HepG2 (cell line): Measurements from ENCODE around the gene IGF2BP3. TPM values are rescaled to one million over a fixed set of nuclear protein-coding genes. Genes with fewer than 3 reads are reported as not detected.
A peak's percentile ranks its signal among the peaks of the same experiment; 100 is the strongest.

Source experiments
- ATAC-seq: fragments of 200-7000 bp; cut with Tn5 transposase; 3 replicates; pipeline ENCODE4 v1.9.1; 2020; ENCODE audit warnings: mild to moderate bottlenecking, moderate library complexity
- BruUV-seq: library from RNA; stranded (reverse); fragments of 400-500 nt; replicated peaks from 2 replicates; lab custom pipeline; 2021; lab: Mats Ljungman, UMichigan
- CTCF ChIA-PET: fragments of 300-600 bp; formaldehyde crosslinking; extraction: SDS; loops from one replicate; lab custom pipeline; 2021; ENCODE audit warnings: low total read pairs, inconsistent platforms, low intra/inter-chr PET ratio; lab: Yijun Ruan, JAX
- POLR2A ChIA-PET: fragments of 350-600 bp; sonication (Branson Sonifier 250); formaldehyde crosslinking; loops from one replicate; lab custom pipeline; 2020; ENCODE audit warnings: antibody characterized with exemption, inconsistent platforms; lab: Yijun Ruan, JAX
- DNase-seq: peaks from one replicate; pipeline ENCODE4 v3.0.0-alpha.2; 2015; ENCODE audit warnings: low spot score
- FAIRE-seq: peaks from 3 replicates; lab custom pipeline; 2011; peaks lifted over from hg19 to GRCh38; lab: Jason Lieb, UNC
- H2AFZ ChIP-seq: one replicate; pipeline ENCODE4 v1.6.1; 2011; ENCODE audit warnings: low read length, inconsistent platforms
- H3K27ac ChIP-seq: fragments of 300-600 bp; 3 replicates; pipeline ENCODE4 v1.8.0; 2011; ENCODE audit warnings: mixed run types, mild to moderate bottlenecking, mixed read lengths, low read length, inconsistent platforms; ENCODE audit not compliant: insufficient read depth; ENCODE audit errors: extremely low read length
- H3K27me3 ChIP-seq, 2 experiments: fragments of 200-600 bp in 1 of 2; 2 replicates in 1 of 2; 3 replicates in 1 of 2; pipeline versions ENCODE4 v1.6.0 to v1.8.0; 2011; ENCODE audit warnings: low read length in 2 of 2, mild to moderate bottlenecking in 2 of 2, moderate library complexity in 2 of 2, inconsistent platforms in 1 of 2; ENCODE audit not compliant: insufficient read depth in 2 of 2, control insufficient read depth in 1 of 2
- H3K36me3 ChIP-seq, 2 experiments: fragments of 200-600 bp in 1 of 2; replicated peaks in 1 of 2; 2 replicates in 1 of 2; 3 replicates in 1 of 2; pipeline versions ENCODE4 v1.5.1 to v1.8.0; 2011; ENCODE audit warnings: low read length in 2 of 2, inconsistent platforms in 1 of 2; ENCODE audit not compliant: insufficient read depth in 2 of 2, control insufficient read depth in 1 of 2
- H3K4me1 ChIP-seq: 2 replicates; pipeline ENCODE4 v1.5.1; 2012; ENCODE audit warnings: low read length, inconsistent platforms; ENCODE audit not compliant: insufficient read depth
- H3K4me2 ChIP-seq: 2 replicates; pipeline ENCODE4 v1.6.0; 2011; ENCODE audit warnings: low read depth, low read length, inconsistent platforms
- H3K4me3 ChIP-seq, 3 experiments: fragments of 200-600 bp in 1 of 3; sonication (generic), shearing (Covaris generic) in 1 of 3; replicated peaks in 1 of 3; 2 replicates each; pipeline ENCODE4 v1.5.1; 2011 to 2016; ENCODE audit warnings: low read length in 3 of 3, inconsistent platforms in 2 of 3, low read depth in 2 of 3, mild to moderate bottlenecking in 2 of 3, control low read depth in 1 of 3, mixed read lengths in 1 of 3; ENCODE audit not compliant: insufficient read depth in 1 of 3
- H3K79me2 ChIP-seq: one replicate; pipeline ENCODE4 v1.6.1; 2011; ENCODE audit warnings: low read length, inconsistent platforms; ENCODE audit not compliant: insufficient read depth
- H3K9ac ChIP-seq: 2 replicates; pipeline ENCODE4 v1.6.0; 2011; ENCODE audit warnings: mild to moderate bottlenecking, low read depth, low read length, inconsistent platforms; ENCODE audit not compliant: insufficient read depth
- H3K9me3 ChIP-seq: 2 replicates; pipeline ENCODE4 v1.5.1; 2012; ENCODE audit warnings: mild to moderate bottlenecking, low read length
- H4K20me1 ChIP-seq: 2 replicates; pipeline ENCODE4 v1.6.0; 2011; ENCODE audit warnings: inconsistent platforms, mild to moderate bottlenecking, low read length, moderate library complexity; ENCODE audit not compliant: insufficient read depth
- CHD2 ChIP-seq: IDR thresholded peaks from 2 replicates; pipeline ENCODE4 v1.6.1; 2011; ENCODE audit warnings: low read depth, low read length, improper control_type of control experiment
- HDAC2 ChIP-seq: sonication (generic); formaldehyde crosslinking; IDR thresholded peaks from 2 replicates; pipeline ENCODE4 v1.4.0; 2020; ENCODE audit warnings: missing genetic modification reagents
- JDP2 ChIP-seq: sonication (generic); formaldehyde crosslinking; IDR thresholded peaks from 2 replicates; pipeline ENCODE4 v1.8.1; 2022; ENCODE audit warnings: missing genetic modification reagents, borderline replicate concordance
- MAFG ChIP-seq: sonication (generic); formaldehyde crosslinking; IDR thresholded peaks from 2 replicates; pipeline ENCODE4 v1.5.1; 2020; ENCODE audit warnings: mild to moderate bottlenecking, missing genetic modification reagents
- MXD4 ChIP-seq: IDR thresholded peaks from 2 replicates; pipeline ENCODE4 v1.6.1; 2016; ENCODE audit warnings: mild to moderate bottlenecking, missing biosample characterization, missing genetic modification reagents
- NR2F1 ChIP-seq, 2 experiments: fragments of 450-650 bp in 1 of 2; formaldehyde crosslinking in 1 of 2; IDR thresholded peaks; 2 replicates each; pipeline versions ENCODE4 v1.5.0 to v1.6.1; 2016 to 2020; ENCODE audit warnings: mild to moderate bottlenecking in 1 of 2, missing compliant biosample characterization in 1 of 2, missing genetic modification reagents in 1 of 2, moderate library complexity in 1 of 2
- SALL1 ChIP-seq: sonication (generic); formaldehyde crosslinking; IDR thresholded peaks from 2 replicates; pipeline ENCODE4 v1.8.0; 2022; ENCODE audit warnings: mild to moderate bottlenecking, missing genetic modification reagents
- SATB2 ChIP-seq: sonication (generic); formaldehyde crosslinking; IDR thresholded peaks from 2 replicates; pipeline ENCODE4 v1.5.0; 2020; ENCODE audit warnings: missing genetic modification reagents
- ZNF577 ChIP-seq: sonication (generic); formaldehyde crosslinking; IDR thresholded peaks from 2 replicates; pipeline ENCODE4 v1.4.0; 2020; ENCODE audit warnings: mild to moderate bottlenecking, low read depth, missing genetic modification reagents, borderline replicate concordance
- ZNF674 ChIP-seq: sonication (generic); formaldehyde crosslinking; IDR thresholded peaks from 2 replicates; pipeline ENCODE4 v1.5.0; 2020; ENCODE audit warnings: low read depth, mild to moderate bottlenecking, missing genetic modification reagents
- ZSCAN9 ChIP-seq: IDR thresholded peaks from 2 replicates; pipeline ENCODE4 v1.6.1; 2016; ENCODE audit warnings: borderline replicate concordance
- WGBS: methylation state at CpG from one replicate; pipeline ENCODE4 v1.1.6; 2017; ENCODE audit warnings: low lambda C conversion rate; 5-methylcytosine and 5-hydroxymethylcytosine counted together
- in situ Hi-C: cut with HindIII; loops from 2 replicates; pipeline ENCODE4 v1.10.0; 2017; ENCODE audit warnings: low pct_unique_long_range_greater_than_20kb; ENCODE audit not compliant: extremely low pct_ligation_motif_present
- intact Hi-C: fragments of 100-400 bp; cut with micrococcal nuclease; formaldehyde crosslinking; loops from one replicate; pipeline ENCODE4 v1.10.0; 2022; ENCODE audit not compliant: unreplicated experiment
- polyA plus RNA-seq, 8 experiments: library from polyadenylated mRNA; depleted of rRNA in 3 of 8; stranded (reverse) in 7 of 8; unstranded in 1 of 8; fragments of >200 nt; fragmentation: Illumina TruSeq in 4 of 8; extraction: Trizol in 4 of 8; gene quantifications; 2 replicates each; pipeline versions ENCODE4 v1.2.1 to v1.2.3, GENCODE V29; 2011 to 2016; ENCODE audit warnings: low read depth in 4 of 8, missing spikeins in 1 of 8, mixed read lengths in 1 of 8; ENCODE audit not compliant: insufficient read depth in 1 of 8
- total RNA-seq, 5 experiments: library from RNA; depleted of rRNA; stranded (reverse); fragments of >200 nt; fragmentation: Illumina TruSeq; extraction: Trizol; gene quantifications; 2 replicates each; pipeline ENCODE4 v1.2.3, GENCODE V29; 2016; ENCODE audit warnings: low read depth in 1 of 5
- TF ChIP-seq, protein P1 (sequence below): IDR thresholded peaks from 2 replicates; pipeline ENCODE4 v1.6.1; 2016
- TF ChIP-seq, protein P2 (sequence below): sonication (generic); formaldehyde crosslinking; IDR thresholded peaks from 2 replicates; pipeline ENCODE4 v1.5.0; 2020; ENCODE audit warnings: mild to moderate bottlenecking, missing genetic modification reagents
- TF ChIP-seq, protein P3 (sequence below): sonication (generic); formaldehyde crosslinking; IDR thresholded peaks from 2 replicates; pipeline ENCODE4 v1.9.0; 2021; ENCODE audit warnings: missing genetic modification reagents, borderline replicate concordance
- TF ChIP-seq, protein P4 (sequence below): sonication (generic); formaldehyde crosslinking; IDR thresholded peaks from 2 replicates; pipeline ENCODE4 v1.5.0; 2020; ENCODE audit warnings: mild to moderate bottlenecking, missing genetic modification reagents, borderline replicate concordance

The IGF2BP3 gene
- total and polyA plus RNA-seq, 2 of the 13 experiments (the other 11 are each of a cell fraction or from before 2014, with no cell fraction given): 37.7 to 39.5 TPM

DNA sequence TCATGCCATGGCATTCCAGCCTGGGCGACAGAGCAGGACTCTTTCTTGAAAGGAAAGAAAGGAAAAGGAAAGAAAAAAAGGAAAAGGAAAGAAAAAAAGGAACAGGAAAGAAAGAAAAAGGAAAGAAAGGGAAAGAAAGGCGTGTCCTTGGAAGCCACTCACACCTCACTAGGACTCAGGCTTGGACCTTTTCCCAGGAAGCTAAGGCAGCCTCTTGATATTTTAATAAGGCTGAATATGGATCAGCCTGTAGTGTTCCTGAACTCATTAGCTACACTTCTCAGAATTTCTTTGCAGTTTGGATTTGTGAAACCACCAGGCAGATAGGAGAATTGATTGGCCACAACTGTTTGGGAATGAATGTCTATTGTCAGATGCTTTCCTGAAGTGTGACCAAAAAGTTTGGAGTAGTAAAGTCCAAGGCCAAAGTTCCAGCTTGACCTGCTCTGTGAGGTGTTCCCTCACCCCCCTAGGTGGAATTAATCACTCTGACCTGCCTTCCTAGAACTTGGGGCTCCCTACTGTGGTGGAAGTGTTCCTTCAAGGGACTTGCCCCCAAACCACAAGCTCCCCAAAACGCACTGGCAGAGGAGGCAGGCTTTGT, 178.2 kb downstream of the IGF2BP3 start:
- H3K9ac ChIP-seq: peak overlapping the region; percentile 84
- TF ChIP-seq CHD2 (no peak), ZNF674 (CRISPR knock-in tag) (no peak), ZNF577 (CRISPR knock-in tag) (no peak), SALL1 (peak; percentile 30), MXD4 (no peak), JDP2 (CRISPR knock-in tag) (no peak), SATB2 (CRISPR knock-in tag) (no peak), HDAC2 (CRISPR knock-in tag) (0 out of 2 replicates have a peak, but pooled peaks have one; percentile 17), MAFG (CRISPR knock-in tag) (no peak), ZSCAN9 (CRISPR knock-in tag) (no peak), NR2F1 (CRISPR knock-in tag; IDR thresholded peaks at IDR 0.05) (no peak)
- TF ChIP-seq, protein P1, sequence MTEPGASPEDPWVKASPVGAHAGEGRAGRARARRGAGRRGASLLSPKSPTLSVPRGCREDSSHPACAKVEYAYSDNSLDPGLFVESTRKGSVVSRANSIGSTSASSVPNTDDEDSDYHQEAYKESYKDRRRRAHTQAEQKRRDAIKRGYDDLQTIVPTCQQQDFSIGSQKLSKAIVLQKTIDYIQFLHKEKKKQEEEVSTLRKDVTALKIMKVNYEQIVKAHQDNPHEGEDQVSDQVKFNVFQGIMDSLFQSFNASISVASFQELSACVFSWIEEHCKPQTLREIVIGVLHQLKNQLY (CRISPR knock-in tag): no peak
- TF ChIP-seq, protein P2, sequence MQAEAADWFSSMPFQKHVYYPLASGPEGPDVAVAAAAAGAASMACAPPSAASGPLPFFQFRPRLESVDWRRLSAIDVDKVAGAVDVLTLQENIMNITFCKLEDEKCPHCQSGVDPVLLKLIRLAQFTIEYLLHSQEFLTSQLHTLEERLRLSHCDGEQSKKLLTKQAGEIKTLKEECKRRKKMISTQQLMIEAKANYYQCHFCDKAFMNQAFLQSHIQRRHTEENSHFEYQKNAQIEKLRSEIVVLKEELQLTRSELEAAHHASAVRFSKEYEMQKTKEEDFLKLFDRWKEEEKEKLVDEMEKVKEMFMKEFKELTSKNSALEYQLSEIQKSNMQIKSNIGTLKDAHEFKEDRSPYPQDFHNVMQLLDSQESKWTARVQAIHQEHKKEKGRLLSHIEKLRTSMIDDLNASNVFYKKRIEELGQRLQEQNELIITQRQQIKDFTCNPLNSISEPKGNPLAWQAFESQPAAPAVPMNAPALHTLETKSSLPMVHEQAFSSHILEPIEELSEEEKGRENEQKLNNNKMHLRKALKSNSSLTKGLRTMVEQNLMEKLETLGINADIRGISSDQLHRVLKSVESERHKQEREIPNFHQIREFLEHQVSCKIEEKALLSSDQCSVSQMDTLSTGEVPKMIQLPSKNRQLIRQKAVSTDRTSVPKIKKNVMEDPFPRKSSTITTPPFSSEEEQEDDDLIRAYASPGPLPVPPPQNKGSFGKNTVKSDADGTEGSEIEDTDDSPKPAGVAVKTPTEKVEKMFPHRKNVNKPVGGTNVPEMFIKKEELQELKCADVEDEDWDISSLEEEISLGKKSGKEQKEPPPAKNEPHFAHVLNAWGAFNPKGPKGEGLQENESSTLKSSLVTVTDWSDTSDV (CRISPR knock-in tag): no peak
- TF ChIP-seq, protein P3, sequence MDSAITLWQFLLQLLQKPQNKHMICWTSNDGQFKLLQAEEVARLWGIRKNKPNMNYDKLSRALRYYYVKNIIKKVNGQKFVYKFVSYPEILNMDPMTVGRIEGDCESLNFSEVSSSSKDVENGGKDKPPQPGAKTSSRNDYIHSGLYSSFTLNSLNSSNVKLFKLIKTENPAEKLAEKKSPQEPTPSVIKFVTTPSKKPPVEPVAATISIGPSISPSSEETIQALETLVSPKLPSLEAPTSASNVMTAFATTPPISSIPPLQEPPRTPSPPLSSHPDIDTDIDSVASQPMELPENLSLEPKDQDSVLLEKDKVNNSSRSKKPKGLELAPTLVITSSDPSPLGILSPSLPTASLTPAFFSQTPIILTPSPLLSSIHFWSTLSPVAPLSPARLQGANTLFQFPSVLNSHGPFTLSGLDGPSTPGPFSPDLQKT (CRISPR knock-in tag): no peak
- TF ChIP-seq, protein P4, sequence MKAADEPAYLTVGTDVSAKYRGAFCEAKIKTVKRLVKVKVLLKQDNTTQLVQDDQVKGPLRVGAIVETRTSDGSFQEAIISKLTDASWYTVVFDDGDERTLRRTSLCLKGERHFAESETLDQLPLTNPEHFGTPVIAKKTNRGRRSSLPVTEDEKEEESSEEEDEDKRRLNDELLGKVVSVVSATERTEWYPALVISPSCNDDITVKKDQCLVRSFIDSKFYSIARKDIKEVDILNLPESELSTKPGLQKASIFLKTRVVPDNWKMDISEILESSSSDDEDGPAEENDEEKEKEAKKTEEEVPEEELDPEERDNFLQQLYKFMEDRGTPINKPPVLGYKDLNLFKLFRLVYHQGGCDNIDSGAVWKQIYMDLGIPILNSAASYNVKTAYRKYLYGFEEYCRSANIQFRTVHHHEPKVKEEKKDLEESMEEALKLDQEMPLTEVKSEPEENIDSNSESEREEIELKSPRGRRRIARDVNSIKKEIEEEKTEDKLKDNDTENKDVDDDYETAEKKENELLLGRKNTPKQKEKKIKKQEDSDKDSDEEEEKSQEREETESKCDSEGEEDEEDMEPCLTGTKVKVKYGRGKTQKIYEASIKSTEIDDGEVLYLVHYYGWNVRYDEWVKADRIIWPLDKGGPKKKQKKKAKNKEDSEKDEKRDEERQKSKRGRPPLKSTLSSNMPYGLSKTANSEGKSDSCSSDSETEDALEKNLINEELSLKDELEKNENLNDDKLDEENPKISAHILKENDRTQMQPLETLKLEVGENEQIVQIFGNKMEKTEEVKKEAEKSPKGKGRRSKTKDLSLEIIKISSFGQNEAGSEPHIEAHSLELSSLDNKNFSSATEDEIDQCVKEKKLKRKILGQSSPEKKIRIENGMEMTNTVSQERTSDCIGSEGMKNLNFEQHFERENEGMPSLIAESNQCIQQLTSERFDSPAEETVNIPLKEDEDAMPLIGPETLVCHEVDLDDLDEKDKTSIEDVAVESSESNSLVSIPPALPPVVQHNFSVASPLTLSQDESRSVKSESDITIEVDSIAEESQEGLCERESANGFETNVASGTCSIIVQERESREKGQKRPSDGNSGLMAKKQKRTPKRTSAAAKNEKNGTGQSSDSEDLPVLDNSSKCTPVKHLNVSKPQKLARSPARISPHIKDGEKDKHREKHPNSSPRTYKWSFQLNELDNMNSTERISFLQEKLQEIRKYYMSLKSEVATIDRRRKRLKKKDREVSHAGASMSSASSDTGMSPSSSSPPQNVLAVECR: no peak

More for the DNA sequence above, 178.2 kb downstream of the IGF2BP3 start:
- in situ Hi-C loops: no loop called here
- H3K27ac ChIP-seq: peak overlapping the region; percentile 100
- DNase-seq: peak; percentile 45
- no peaks in the 10 kb centered on the region for H3K9me3 ChIP-seq
- peak overlapping the region in 2 of 3 experiments; percentile 23 to 70; a peak in 3 of 6 replicates for H3K4me3 ChIP-seq
- intact Hi-C loops: no loop called here
- H3K4me1 ChIP-seq: peaks cover 86% of the 10 kb centered on the region
- CTCF ChIA-PET: no interaction called here
- peak; percentile 63 for FAIRE-seq
- H3K79me2 ChIP-seq: no peaks in the 10 kb centered on the region
- H3K36me3 ChIP-seq: no peaks in the 10 kb centered on the region
- H2AFZ ChIP-seq: peak overlapping the region; percentile 43
- H3K4me2 ChIP-seq: peak overlapping the region; percentile 98
- no TSS peak for BruUV-seq
- H3K27me3 ChIP-seq: no peaks in the 10 kb centered on the region
- H4K20me1 ChIP-seq: no peaks in the 10 kb centered on the region
- WGBS: 60% methylated on average over 3 of the region's 3 CpGs
- ATAC-seq: no peak
- POLR2A ChIA-PET: interaction anchor here (0.9 to 4.9 kb wide), 7 partner anchors 8 to 66 kb away, joined by 3 to 69 read pairs (median 6); no protein-coding TSS in a partner anchor
